Hematopoietic multipotent progenitor cell treated with erythropoietin and hydrocortisone succinate and interleukin-3 and kit ligand, for 17 days (in vitro differentiated cells): ENCODE measurements around the gene PTHLH.
A peak's percentile ranks its signal among the peaks of the same experiment; 100 is the strongest.

Experiments
- DNase-seq: peaks from one replicate; pipeline ENCODE4 v3.0.0-alpha.2; 2015; ENCODE audit warnings: low spot score

Gene PTHLH

GRCh38 chr12:27972721-27973120, at the start of gene PTHLH:
PTHLH (minus strand) TSS chr12:27972733; CDS start chr12:27969494, 3,239 bp downstream.
- no peak for DNase-seq

GRCh38 chr12:28021704-28022103, 49.2 kb upstream of the PTHLH start:
- DNase-seq: no peak

- no peak for DNase-seq
Observed at GRCh38 chr12:28017873-28018255, 45.3 kb upstream of the PTHLH start.

- no peak for DNase-seq
Observed at GRCh38 chr12:28017126-28017872, 44.8 kb upstream of the PTHLH start.

GRCh38 chr12:28015165-28015564, 42.6 kb upstream of the PTHLH start:
- no peak for DNase-seq

- no peak for DNase-seq
Observed at GRCh38 chr12:28014196-28014595, 41.7 kb upstream of the PTHLH start.

- no peak for DNase-seq
Observed at GRCh38 chr12:28012333-28012918, 39.9 kb upstream of the PTHLH start.

- no peak for DNase-seq
Observed at GRCh38 chr12:28010036-28010435, 37.5 kb upstream of the PTHLH start.

- DNase-seq: no peak
Observed at GRCh38 chr12:27999970-28000369, 27.4 kb upstream of the PTHLH start.

GRCh38 chr12:27999521-27999920, 27.0 kb upstream of the PTHLH start:
- DNase-seq: no peak

- no peak for DNase-seq
Observed at GRCh38 chr12:27998658-27999057, 26.1 kb upstream of the PTHLH start.

- DNase-seq: no peak
Observed at GRCh38 chr12:27998170-27998569, 25.6 kb upstream of the PTHLH start.

GRCh38 chr12:27996761-27997160, 24.2 kb upstream of the PTHLH start:
- no peak for DNase-seq

- no peak for DNase-seq
Observed at GRCh38 chr12:27995406-27995805, 22.9 kb upstream of the PTHLH start.

- no peak for DNase-seq
Observed at GRCh38 chr12:27988594-27989233, 16.2 kb upstream of the PTHLH start.

GRCh38 chr12:27987331-27987730, 14.8 kb upstream of the PTHLH start:
- DNase-seq: no peak

- DNase-seq: no peak
Observed at GRCh38 chr12:27984275-27984674, 11.7 kb upstream of the PTHLH start.

GRCh38 chr12:27982951-27983350, 10.4 kb upstream of the PTHLH start:
- no peak for DNase-seq

GRCh38 chr12:27982385-27982784, 9.9 kb upstream of the PTHLH start:
- peak; percentile 7 for DNase-seq

GRCh38 chr12:27981874-27982273, 9.3 kb upstream of the PTHLH start:
- no peak for DNase-seq

GRCh38 chr12:27979145-27979544, 6.6 kb upstream of the PTHLH start:
- DNase-seq: no peak

- no peak for DNase-seq
Observed at GRCh38 chr12:27975222-27976136, 2.9 kb upstream of the PTHLH start.
